Measurements from ENCODE around the gene GSG1L. TPM values are rescaled to one million over a fixed set of nuclear protein-coding genes. Genes with fewer than 3 reads are reported as not detected.

The GSG1L gene
- total and polyA plus RNA-seq, 12 donors = 0.68 to 14.6 (median 3.4) TPM; not detected in 5

- H3K4me3 ChIP-seq = no peak overlapping the region
- DNase-seq (no peak), ATAC-seq (no peak)
- 50 to 62% methylated on average over 1 of the region's 1 CpG for WGBS, 2 donors
- H3K36me3 ChIP-seq = no peaks in the 10 kb centered on the region
- peaks cover 0 to 25% (median 3%) of the 10 kb centered on the region in 7 donors for H3K27me3 ChIP-seq
- H3K4me1 ChIP-seq = no peaks in the 10 kb centered on the region
- intact Hi-C loops (cut with DNase I) = no loop called here
- no peak overlapping the region for H3K27ac ChIP-seq
- peaks cover 0 to 9% (median 0%) of the 10 kb centered on the region in 11 donors for H3K9me3 ChIP-seq
- no peak for TF ChIP-seq CTCF (IDR thresholded peaks at IDR 0.05)
Observed at GRCh38 chr16:27907457-27907972, 156.0 kb downstream of the GSG1L start.

- Histone ChIP-seq H3K36me3 (no peaks in the 10 kb centered on the region), H3K4me3 (no peak overlapping the region), H3K27me3 (peaks cover 0 to 30% (median 3%) of the 10 kb centered on the region in 7 donors), H3K4me1 (no peaks in the 10 kb centered on the region), H3K9me3 (peaks cover 0 to 9% (median 0%) of the 10 kb centered on the region in 11 donors), H3K27ac (no peak overlapping the region)
- ATAC-seq = no peak
- intact Hi-C loops (cut with DNase I) = no loop called here
- no peak for DNase-seq
- TF ChIP-seq CTCF (IDR thresholded peaks at IDR 0.05) = no peak
- WGBS, 2 donors = 74 to 77% methylated on average over 3 of the region's 3 CpGs
Observed at GRCh38 chr16:27906883-27907282, 156.6 kb downstream of the GSG1L start.

- ATAC-seq (no peak), DNase-seq (no peak)
- H3K36me3 ChIP-seq = no peaks in the 10 kb centered on the region
- H3K9me3 ChIP-seq = peaks cover 0 to 3% (median 0%) of the 10 kb centered on the region in 11 donors
- H3K4me3 ChIP-seq = no peak overlapping the region
- intact Hi-C loops (cut with DNase I) = no loop called here
- H3K27ac ChIP-seq = no peak overlapping the region
- 62 to 66% methylated on average over 12 of the region's 12 CpGs for WGBS, 2 donors
- TF ChIP-seq CTCF (IDR thresholded peaks at IDR 0.05) = no peak
- peaks cover 0 to 34% (median 3%) of the 10 kb centered on the region in 7 donors for H3K27me3 ChIP-seq
- H3K4me1 ChIP-seq = no peaks in the 10 kb centered on the region
Observed at GRCh38 chr16:27903046-27903655, 160.4 kb downstream of the GSG1L start.

- no peak for DNase-seq
- 74 to 81% methylated on average over 8 of the region's 8 CpGs for WGBS, 2 donors
Observed at GRCh38 chr16:27902551-27902950, 161.0 kb downstream of the GSG1L start.

More at GRCh38 chr16:27902551-27902950, 161.0 kb downstream of the GSG1L start:
- ATAC-seq = no peak
- peaks cover 0 to 34% (median 3%) of the 10 kb centered on the region in 7 donors for H3K27me3 ChIP-seq
- intact Hi-C loops (cut with DNase I) = no loop called here
- H3K9me3 ChIP-seq = no peaks in the 10 kb centered on the region
- H3K4me3 ChIP-seq = no peak overlapping the region
- no peaks in the 10 kb centered on the region for H3K4me1 ChIP-seq
- H3K27ac ChIP-seq = no peak overlapping the region
- TF ChIP-seq CTCF (IDR thresholded peaks at IDR 0.05) = no peak
- H3K36me3 ChIP-seq = no peaks in the 10 kb centered on the region
